Stimulated activated CD8-positive, alpha-beta memory T cell treated with anti-CD3 and anti-CD28 coated beads, Interleukin-12 subunit alpha, Interleukin-12 subunit beta, amount 100 ng/mL, for 24 hours (primary cell): ENCODE results near the gene UBB.

Experiments used
- DNase-seq: peaks from one replicate; pipeline ENCODE4 v3.0.0-alpha.2; 2020; ENCODE audit errors: extremely low read depth

UBB gene

DNA sequence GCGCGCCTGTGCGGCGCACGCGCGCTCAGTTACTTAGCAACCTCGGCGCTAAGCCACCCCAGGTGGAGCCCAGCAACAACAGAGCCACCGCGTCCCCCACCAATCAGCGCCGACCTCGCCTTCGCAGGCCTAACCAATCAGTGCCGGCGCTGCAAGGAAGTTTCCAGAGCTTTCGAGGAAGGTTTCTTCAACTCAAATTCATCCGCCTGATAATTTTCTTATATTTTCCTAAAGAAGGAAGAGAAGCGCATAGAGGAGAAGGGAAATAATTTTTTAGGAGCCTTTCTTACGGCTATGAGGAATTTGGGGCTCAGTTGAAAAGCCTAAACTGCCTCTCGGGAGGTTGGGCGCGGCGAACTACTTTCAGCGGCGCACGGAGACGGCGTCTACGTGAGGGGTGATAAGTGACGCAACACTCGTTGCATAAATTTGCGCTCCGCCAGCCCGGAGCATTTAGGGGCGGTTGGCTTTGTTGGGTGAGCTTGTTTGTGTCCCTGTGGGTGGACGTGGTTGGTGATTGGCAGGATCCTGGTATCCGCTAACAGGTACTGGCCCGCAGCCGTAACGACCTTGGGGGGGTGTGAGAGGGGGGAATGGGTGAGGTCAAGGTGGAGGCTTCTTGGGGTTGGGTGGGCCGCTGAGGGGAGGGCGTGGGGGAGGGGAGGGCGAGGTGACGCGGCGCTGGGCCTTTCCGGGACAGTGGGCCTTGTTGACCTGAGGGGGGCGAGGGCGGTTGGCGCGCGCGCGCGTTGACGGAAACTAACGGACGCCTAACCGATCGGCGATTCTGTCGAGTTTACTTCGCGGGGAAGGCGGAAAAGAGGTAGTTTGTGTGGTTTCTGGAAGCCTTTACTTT, at the start of gene UBB:
TSS of gene UBB (plus strand) at position 452 of the 856 bp plus-strand sequence. CDS start 817 bp downstream, outside the sequence.
- DNase-seq: peak; percentile 90

DNA sequence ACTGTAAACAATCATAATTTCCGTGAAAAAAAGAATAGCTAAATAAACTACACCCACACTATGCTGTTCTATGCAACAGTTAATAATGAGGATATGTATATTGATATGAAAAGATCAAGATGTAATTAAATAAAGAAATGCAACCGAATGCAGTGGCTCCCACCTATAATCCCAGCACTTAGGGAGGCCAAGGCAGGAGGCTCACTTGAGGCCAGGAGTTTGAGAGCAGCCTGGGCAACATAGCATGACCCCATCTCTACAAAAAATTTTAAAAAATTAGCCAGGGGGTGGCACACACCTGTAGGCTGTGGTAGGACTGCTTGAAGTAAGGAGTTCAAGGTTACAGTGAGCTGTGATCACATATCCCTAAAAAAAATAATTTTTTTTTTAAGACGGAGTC, 42.5 kb upstream of the UBB start:
- no peak for DNase-seq

DNA sequence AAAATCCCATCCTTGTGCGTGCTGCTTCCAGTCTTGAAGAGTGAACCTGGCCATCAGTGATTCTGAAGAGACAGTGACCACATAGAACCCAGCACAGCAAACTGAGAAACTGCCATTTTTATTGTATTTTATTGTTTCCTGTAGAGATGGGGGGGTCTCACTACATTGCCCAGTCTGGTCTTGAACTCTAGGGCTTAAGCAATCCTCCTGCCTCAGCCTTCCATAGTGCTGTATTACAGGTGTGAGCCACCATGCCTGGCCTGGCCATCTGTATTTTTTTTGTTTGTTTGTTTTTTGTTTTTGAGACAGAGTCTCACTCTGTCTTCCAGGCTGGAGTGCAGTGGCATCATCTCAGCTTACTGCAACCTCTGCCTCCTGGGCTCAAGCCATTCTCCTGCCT, 41.5 kb upstream of the UBB start:
- no peak for DNase-seq

DNA sequence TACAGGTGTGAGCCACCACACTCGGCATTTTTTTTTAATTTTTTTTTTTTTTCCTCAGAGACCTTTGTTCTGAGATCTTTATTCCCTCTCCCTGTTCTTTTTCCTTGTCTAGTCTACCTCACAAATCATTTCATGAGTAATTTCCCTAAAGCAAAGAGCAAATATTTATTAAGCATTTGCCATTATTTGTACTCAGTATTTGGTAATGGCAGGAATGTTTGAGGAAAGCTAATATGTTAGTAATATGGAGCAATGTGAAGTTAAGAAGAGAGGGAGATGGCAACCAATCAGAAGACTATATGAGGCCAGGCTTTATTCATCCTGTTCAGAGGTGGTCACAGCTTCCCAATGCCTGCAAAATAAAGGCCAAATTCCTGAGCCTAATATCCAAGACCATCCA, 40.9 kb upstream of the UBB start:
- DNase-seq: no peak

DNA sequence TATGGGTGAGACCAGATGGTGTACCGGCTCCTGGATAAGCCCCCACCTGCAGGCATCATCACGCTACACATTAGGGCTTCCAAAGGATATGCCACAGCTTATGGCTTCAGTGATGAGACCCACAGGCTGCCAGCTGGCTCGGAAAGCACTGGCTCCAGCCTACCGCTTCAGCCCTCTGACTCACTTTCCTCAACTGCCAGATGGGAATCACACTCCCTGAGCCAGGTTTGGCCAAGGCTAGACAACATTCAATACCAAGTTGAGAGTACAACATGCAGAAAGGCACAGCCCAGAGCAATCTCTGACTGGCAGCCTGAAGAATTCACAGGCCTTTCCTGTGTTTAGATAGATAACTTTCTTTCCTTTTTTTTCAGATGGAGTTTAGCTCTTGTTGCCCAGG, 37.9 kb upstream of the UBB start:
- DNase-seq: no peak

DNA sequence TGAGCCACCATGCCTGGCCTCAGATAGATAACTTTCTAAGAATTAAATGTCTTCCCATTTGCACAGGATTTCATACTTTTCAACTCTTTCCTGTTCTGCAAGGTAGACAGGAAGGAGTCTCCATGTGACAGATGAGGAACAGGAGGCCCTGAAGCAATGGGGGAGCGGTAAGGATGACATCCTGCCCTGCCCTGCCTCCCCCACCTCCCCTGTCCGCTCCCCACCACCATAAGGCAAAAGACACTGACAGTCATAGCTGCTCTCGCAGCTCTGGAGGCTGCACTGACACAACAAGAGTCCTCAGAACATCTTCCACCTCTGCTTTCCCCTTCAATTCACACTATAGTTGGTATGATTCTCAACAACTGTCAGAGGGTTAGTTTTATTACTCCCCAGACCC, 37.3 kb upstream of the UBB start:
- DNase-seq: no peak

DNA sequence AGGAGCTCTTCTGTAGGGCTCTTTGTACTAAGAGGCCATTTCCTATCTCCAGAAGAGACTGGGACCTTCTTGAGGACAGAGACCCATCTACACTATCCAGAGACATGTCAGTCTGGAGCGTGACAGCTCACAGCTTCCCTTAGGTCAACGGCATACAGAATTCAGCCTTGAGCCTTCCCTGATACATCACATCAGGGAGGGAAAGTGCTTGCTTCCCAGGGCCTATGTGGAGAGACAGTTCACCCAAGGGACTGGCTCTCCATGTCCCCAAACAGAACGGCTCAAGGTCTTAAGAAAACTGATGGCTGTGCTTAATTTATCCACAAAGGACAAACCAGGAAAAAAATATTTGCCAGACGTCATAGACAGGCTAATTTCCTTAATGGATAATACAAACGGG, 35.3 kb upstream of the UBB start:
- DNase-seq: no peak

DNA sequence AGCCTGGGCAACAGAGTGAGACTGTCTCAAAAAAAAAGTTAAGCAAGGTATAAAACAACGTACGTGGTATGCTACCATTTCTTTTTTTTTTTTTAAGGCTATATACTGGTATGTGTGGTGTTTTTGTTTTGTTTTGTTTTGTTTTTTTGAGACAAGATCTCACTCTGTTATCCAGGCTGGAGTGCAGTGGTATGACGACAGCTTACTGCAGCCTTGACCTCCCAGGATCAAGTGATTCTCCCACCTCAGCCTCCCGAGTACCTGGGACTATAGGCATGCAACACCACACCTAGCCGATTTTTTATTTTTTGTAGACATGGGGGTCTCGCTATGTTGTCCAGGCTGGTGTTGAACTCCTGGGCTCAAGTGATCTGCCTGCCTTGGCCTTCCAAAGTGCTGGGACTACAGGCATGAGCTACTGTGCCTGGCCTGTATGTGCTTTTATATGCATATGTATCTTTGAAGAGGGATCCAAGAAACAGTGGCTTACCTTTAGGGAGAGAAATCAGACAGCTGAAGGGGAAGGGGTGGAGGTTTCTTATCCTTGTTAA, 34.1 kb upstream of the UBB start:
- DNase-seq: no peak

DNA sequence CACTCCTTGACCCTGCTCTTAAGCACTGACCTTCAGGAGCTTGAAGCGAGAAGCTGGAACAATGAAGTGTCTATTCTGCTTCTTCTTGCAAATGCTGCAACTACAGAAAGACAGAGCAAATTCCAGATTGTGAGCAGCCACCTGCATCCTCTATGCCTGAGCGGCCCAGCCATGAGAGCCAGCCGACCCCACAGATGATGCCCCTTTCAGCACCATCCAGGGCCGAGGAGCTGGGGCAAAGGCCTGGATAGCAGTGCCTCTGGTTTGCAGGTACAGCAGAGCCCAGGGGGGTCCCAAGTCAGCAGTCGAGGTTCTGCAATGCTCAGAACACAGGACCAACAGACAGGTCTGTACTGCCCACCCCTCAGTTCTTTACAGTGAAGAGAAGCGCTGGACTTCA, 32.3 kb upstream of the UBB start:
- DNase-seq: no peak

DNA sequence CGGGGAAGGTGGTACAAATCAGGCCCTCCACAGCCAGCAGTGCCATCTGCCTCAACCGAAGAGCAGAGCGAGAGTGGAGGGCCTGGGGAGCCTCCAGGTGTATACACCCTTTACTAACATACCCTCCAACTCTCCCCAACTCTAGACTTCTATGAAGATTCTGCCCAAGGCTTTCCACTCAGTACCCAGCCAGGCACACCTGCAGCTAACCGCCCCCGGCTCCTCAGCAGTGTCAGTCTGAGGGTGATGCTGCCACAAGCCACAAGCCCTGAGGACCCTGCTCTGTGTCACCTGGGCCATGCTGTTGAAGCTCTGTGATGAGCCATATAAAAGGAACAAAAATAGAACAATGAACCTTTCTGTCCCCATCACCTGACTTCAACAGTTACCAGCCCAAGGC, 31.5 kb upstream of the UBB start:
- DNase-seq: no peak

DNA sequence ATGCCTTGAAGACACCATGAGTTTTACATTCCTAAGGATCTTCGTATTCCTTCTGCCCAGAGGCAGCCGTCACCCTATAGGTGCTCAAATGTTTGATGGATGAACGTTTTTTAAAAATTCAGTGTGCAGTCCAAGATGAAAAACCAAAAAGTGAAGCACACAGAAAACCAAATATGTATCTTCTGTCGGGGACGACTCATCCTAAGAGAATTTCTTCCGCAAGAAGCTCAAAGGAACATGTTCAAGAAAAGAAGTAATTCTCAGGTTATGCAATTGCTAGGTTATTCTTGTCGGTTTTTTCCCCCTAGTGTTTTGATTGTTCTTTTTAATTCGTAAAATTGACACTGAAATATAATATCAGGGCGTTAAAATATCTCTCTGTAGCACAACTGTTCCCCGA, 29.1 kb upstream of the UBB start:
- DNase-seq: no peak

DNA sequence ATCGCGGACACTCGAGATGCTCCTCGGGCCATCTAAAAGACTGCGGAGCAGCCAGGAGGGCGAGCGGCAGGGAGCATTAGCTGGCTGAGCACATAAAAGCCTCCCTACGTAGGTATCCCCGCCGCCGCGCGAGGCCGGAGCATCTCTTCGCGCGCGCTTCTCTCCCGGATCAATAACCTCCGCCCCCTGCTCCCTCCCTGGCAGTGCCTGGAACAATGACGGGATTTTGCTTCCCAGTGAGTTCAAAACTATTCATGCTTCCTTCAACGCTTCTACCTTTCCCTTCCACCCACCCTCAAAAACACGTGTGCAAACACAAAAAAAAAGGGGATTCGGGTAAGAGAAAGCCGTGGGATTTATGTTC, 28.6 kb upstream of the UBB start:
- DNase-seq: no peak

DNA sequence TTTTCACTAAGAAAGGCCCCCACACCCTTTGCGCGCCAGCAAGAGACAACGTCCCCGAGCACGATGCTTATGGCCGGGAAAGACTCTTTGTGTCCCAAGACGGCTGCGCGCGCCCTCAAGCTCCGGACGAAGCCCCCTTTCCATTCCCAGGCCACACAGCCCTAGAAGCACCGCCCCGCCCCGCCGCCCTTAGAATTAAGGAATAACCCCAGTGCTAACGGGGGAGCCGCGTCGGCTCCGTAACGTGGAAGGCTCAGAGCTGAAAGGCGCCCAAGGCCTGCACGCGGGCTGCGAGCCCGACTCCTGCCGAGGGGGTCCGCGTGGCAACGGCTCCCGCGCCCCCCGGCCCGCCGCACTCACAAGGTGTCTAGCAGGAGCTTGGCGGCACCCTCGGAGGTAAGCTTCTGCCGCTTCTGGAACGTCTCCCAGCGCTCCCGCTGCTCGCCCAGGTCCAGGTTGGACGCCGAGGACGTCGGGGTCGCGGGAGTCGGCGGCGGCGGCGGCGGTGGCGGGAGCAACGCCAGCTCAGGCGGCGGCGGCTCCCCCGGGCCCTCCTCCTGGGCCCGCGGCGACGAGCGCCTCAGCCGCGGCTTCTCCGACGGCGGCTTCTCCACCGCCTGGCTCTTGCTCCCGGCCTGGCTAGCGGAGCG, 28.1 kb upstream of the UBB start:
- DNase-seq: no peak

DNA sequence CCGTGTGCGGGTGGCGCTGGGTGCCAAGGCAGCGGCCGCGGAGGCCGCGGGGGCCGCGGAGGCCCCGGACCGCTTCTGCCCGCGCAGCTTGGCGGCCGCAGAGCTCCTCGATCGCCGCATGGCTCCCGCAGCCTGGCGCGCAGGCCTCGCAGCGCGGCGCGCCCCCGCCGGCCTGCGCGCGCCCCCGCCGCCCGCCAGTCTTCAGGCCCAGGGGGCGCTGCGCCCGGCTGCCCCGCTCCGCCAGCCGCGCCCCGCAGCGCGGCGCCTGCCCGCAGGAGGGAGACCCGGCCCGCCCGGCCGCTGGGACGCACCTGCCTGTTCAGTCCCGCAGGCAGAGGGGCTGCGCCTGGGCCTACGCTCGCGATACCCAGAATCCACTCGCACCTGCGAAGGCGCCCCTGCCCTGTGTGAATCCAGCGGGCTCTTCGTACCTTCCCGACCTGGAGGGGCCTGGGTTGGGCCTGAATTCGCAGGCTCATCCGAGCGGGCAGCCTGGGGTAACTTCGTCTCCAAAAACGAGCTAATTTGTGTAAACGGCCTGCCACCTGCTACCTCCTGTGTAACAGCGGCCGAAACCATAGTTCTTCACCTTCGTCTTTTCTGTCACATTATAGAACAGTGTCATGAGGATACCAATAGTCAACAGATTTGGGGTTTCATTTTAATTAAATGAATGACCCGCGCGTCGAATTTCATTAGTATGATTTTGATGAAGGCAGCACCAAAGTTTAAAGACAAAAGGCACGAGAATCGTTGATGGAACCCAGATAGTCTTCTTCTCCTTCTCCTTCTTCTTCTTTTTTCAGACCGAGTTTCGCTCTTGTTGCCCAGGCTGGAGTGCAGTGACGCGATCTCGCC, 27.3 kb upstream of the UBB start, which contains the start of gene CENPV:
TSS of gene CENPV (minus strand) at position 153 of the 858 bp plus-strand sequence. CDS start at position 120, 33 bp downstream.
- DNase-seq: no peak

DNA sequence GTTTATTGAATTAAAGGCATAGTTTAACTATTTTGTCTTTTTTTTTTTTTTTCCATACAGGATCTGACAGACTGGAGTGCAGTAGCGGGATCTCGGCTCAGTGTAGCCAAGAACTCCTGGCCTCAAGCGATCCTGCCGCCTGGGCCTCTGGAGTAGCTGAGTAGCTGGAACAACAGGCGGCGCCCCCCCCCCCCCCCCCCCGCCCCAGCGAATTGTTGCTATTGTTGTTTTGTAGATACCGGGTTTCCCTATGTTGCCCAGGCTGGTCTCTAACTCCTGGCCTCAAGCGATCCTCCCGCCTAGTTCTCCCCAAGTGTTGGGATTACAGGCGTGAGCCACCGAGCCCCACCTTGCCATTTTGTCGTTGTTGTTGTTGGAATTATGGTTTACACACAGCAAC, 26.3 kb upstream of the UBB start:
- no peak for DNase-seq

DNA sequence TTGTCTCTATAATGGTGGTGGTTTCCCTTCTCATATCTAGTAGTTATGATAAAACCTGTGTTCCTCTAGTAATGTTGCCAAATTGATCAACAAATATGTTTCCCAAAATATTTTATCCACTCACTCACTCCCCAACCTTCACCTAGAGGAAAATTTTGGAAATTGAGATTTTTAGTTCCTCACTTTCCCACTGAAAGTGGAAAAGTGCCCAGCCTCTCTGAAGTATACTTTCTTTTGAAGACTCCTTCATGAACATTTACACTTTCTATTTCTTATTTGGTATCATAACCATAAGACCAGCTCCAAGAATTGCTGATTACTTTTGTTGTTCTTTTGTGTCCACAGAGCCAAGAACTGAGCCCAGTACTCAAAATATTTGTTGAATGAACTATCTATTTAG, 22.5 kb upstream of the UBB start:
- no peak for DNase-seq

DNA sequence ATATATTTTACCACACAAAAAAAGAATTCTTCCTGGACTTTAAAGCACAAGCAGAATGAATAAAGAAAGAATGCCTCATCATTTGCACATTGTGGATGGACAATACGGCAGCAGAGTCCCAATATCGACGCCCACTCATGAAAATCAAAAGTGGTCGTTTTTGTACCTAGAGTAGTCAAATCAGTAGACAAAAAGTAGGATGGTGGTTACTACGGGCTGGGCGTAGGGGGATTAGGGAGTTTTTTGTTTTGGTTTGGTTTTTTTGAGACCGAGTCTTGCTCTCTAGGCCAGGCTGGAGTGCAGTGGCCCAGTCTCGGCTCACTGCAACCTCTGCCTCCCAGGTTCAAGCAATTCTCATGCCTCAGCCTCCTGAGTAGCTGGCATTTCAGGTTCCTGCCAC, 19.0 kb upstream of the UBB start:
- DNase-seq: no peak

DNA sequence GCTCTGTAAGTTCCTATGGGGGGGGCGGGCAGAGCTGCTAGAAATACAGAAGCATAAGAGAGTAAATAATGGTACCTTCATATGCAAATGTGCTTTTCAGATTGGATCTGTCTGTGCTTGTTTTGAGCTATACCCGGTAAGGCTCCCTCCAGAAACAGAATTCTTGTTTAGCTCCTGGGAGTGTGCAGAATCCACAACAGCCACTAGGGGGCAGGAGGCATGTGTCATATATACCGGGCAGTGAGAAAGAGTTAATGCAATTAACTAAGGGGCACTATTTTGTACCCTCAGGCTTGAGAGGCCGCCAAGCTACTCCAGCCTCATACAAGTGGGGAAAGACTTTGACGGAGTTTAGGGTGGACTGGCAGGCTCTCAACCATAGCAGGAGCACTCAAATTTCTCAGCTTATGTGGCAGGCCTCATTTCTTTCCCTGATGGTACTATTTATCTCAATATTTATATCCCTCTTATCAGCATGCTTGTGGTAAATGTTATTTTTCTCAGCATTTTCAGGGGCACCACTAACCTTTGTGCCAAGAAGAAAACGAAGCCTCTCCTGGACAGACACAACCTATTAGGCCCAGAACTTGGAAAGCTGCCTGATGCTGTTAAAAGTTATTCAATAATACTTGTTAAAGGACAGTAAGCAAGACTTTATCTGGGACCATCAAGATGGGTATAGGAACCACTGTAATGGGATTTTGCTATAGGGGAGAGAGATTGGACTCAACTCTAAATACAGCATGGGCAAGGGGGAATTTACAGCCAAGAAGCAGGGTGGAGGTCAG, 16.9 kb upstream of the UBB start:
- DNase-seq: no peak

DNA sequence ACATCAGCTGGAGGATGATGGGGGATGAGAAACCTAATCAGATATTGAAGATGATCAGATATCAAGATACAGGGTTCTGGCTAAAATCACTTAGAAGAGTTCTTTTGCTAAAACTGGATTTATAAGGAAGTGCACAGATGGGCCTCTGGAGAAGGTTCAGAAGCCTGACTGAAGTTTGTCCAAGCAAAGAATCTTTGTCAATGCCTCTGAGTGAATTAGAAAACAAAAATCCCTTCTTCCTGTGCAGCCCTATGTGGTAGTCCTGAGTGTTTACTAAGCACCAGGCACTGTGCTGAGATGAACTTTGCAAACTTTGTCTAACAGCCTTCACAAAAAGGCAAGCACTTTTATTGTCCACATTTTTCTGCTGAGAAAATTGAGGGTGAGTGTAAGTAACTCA, 16.3 kb upstream of the UBB start:
- no peak for DNase-seq

DNA sequence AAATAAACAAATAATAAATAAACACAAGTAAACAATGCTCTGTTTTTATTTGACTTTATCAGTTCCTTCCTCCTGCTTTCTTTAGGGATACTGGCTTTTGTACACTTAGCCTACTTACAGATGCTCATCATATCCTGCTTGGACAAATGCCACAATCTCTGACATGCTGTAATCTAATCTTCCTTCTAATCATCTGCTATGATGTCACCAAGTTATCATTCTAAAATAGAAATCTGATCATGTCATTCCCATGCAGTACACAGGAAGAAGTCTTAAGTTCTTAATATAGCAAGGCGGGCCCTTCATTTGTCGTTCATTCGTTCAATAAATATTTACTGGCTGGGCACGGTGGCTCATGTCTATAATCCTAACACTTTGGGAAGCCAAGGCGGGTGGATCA, 9.1 kb upstream of the UBB start:
- DNase-seq: no peak

DNA sequence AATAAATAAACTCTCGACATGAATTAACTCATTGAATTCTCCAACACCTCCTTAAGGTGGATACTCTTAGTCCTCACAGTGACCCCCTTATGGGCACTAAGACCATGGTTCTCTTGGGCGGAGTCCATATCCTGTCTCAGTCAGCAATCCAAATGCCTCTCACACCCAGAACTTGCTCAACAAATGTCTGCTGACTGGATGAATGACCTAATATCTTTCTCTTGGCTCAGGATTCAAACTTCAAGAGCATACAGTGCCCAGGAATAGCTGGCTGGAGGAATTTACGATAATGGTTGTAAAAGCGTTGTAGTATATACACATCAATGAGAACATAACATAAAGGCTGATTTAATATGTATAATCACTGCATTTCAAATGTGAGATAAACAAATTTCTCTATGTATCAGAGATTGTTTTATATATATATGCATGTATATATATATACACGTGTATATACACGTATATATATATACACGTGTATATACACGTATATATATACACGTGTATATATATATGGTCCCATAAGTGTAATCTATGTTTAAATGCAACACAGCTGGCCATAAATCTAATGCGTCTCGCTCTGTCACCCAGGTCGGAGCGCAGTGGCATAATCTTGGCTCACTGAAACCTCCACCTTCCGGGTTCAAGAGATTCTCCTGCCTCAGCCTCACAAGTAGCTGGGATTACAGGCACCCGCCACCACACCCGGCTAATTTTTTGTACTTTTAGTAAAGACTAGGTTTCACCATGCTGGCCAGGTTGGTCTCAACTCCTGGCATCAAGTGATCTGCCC, 6.5 kb upstream of the UBB start:
- DNase-seq: no peak
